Activated T-cell treated with anti-CD3 and anti-CD28 coated beads for 4 hours (primary cell): Measurements from ENCODE around the gene RNF17.
"Not testable (repeated sequence)": the region's sequence is repeated elsewhere in the genome, so short reads cannot be mapped to it uniquely, and the experiment has no call there.

ENCODE experiments used
- DNase-seq: peaks from one replicate; pipeline ENCODE4 v3.0.0-alpha.2; 2020

Gene RNF17

DNA sequence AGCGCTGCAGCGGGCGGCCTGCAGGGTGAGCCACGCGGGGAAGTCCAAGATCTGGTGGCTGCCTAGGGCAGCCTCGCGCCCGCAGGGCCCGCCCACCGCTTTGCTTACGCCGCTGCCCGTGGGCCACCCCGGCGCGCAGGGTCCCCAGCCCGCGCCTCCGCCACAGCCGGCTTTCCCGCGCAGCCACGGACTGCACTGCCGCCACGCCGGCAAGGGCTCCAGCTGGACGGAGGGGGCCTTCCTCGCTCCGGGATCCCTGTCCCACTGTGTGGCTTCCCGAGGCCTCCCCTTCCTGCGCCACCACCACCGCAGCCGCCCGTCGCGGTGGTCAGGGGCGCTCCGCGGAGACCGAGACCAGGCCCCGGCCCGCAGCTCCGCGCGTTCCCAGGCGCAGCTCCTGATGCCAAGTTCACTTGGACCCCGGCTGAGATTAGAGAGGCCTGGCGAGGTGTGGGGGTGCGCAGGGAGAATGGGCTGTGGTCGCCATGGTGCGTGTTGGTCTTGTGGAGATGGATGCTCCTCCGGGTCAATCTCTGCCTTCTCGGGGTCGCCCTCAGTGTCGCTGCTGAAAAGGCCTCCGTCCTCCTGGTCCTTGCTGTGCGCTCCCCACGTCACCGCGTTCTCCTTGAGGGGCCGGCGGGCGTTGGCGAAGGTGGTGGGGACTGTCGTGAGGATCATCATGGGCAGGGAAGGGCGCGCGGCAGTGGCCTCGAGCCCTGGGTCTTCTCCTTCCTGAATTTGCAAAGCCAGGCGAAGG is 17.9 kb upstream of the RNF17 start:
- DNase-seq: no peak

DNA sequence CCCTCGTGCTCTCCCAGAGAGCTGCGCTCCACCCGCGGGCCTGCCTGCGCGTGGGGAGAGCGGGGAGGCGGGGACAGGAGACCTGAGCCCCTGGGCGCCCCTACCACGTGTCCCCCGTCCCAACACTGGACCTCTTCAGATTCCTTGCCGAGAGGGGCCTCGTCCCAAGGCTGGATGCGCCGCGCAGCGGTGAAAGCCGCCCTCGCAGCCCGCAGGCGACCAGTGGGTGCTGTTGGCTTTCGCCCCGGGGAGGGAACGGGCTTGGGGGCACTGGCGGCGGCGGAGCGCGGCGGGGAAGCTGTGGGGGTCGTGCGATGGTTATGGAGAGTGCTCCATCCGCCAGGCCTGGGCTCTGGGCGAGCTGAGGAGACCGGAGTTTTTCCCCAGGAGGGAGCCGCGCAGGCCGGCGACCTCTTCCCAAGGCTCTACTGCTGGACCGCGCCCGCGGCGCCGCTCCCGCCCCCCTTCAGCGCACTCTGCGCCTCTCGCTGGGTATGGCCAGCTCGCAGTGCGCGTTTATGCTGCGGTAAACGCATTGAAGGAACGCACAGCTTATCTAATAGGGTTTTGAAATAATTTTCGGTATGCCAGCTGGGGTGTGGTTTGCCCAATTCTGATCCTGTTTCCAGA is 17.2 kb upstream of the RNF17 start:
- DNase-seq: no peak

DNA sequence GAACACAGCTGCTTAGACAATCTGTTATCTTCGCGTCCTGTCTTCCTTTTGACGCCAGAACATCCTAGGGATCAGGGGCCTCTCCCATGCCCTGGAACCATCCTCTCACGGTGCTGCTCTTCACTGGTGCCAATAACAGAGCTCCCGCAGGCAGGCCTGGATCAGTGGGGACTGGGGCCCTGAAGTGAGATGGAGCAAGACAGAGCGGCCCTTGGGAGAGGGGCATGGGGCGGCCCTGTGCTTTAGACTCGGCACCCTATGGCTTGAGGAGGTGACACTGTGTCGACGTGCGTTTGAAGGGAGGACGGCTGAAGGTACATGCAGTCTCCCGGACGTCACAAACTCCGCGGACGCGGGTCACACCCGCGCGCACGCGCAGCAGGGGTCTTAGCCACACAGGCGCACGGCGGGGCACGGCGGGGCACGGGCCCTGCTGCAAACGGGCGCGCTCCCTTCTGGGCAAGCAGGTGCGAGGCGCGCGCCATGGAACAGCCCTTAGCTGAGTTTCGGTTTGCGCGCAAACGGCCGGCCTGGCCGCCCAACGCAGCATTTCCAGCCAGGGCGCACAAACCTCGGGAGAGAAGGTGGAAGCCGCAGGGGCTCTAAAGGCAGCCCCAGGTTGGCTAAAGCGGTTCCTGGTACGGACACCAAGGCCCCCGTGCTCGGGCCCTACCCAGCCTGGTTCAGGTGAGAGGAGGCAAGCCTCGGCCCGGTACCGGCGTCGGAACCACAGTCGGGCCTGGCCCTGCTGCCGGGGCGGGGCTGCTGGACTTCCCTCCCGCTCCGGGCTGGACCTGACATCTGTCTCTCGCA is 16.5 kb upstream of the RNF17 start:
- no peak for DNase-seq

DNA sequence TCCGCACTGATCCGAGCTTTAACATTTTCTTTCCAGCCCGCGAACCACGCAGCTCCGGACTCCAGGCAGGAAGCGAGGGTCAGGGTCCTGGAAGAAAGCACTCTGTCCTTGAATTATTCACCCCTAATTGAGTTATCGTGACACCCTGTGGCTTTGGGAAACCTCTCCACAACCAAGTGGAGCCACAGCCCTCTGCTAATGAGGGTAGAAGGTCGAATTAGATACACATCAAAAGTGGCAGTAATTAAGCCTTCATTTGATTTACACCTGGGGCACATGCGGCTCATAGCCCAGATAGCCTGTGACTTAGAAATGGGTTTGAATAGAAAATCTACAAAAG is 15.9 kb upstream of the RNF17 start:
- DNase-seq: no peak

DNA sequence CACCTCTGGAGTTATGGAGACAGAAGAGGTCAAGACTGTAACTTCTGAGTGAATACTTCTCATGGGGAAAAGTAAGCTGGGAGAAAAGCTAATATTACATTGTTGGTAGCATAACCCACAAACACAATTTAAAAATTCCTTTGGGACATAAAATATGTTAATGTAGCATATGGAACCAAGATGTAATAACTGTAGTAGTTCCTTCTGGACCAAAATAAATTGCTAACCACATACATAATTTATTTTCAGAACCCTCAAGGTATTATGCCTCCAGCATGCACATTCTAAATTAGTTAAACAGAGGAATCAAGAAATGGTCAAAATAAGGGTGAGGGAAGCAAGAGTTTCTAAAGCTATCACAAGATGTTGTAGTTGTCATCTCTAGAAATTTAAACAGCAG is 4.8 kb upstream of the RNF17 start:
- no peak for DNase-seq

DNA sequence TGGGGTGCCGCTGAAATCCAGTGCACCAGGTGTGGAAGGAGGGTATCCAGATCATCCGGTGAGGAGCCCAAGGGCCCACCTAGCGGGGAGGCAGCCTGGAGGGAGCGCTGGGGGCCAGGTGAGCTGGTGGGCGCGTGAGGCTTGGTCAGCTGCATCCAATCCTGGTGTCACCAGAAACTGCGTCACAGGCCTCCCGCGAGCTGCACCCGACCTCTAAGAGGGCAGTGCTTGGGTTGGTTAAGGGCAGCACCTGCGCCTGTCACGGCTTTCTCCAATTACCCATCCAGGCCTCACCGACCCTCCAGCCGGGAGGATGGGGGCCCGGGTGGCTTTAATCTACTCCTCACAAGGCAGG is 284 bp downstream of the RNF17 start:
- DNase-seq: no peak

DNA sequence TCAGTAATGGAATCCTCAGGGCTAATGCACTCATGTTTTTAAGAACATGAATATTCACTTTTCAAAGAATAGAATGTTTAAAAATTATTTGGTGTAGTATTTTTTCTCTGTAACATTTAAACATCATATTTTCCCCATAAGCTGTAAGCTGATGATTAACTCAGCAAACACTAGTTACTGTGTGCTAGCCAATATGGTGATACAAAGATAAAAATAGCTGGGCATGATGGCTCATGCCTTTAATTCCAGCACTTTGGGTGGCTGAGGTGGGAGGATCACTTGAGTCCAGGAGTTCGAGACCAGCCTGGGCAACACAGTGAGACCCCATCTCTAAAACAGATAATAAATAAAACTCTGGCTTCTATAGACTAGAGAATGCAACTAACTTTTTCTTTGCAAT is 13.2 kb downstream of the RNF17 start:
- no peak for DNase-seq

DNA sequence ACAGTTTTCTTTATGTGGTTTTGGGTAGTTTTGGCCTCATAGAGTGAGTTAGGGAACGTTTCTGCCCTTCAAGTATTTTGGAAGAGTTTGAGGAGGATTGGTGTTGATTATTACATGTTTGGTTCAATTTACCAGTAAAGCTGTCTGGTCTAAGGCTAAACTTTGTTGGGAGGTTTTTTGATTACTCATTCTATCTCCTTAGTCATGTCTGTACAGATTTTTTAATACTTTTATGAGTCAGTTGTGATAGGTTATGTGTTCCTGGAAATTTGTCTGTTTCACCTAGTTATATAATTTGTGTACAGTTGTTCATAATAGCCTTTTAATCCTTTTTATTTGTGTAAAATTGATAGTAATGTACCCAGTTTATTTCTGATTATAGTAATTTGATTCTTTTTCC is 20.4 kb downstream of the RNF17 start:
- DNase-seq: no peak

DNA sequence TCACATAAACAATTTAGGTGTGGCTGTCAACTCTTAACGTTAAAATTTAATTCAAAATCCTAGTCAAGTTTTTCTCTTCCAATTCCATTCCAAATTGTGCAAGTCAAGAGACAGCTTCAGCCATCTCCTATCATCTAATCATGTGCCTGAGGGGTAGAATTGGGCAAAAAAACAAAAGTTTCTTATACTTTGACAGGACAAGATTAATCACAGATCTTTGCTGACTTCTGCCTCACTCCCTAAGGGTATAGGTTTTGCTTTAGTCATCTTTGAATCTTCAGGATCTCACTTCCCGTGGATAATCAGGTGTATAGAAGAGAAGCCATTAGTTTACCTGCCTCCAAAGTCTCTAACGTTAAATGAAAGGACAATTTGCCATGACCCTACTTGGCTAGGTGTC is 24.6 kb downstream of the RNF17 start:
- no peak for DNase-seq

DNA sequence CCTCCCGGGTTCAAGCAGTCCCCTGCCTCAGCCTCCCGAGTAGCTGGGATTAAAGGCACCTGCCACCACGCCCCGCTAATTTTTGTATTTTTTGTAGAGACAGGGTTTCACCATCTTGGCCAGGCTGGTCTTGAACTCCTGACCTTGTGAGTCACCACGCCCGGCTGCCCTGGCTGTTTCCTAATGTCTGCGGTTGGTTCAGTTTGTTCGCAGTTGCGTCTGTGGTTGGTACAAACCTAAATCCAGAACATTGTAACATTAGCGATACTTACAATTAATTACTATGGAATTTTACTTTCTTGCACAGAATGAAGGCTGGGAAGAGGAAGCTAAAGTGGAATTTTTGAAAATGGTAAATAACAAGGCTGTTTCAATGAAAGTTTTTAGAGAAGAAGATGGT is 38.1 kb downstream of the RNF17 start:
- DNase-seq: no peak

DNA sequence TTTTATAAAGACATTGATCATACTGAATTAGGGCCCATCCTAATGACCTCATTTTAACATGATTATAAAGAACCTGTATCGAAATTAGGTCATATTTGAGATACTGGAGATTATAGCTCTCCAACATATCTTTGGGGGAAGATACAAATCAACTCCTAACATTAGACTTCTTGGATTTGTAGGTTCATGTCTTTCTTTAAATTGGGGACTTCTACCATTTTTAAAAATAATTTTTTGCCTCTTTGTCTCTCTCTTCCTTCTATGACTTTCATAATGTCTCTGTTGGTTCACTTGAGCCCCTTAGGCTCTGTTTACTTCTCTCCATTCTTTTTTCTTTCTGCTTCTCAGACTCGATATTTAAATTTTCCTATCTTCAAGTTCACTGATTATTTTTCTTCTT is 57.2 kb downstream of the RNF17 start:
- DNase-seq: no peak

DNA sequence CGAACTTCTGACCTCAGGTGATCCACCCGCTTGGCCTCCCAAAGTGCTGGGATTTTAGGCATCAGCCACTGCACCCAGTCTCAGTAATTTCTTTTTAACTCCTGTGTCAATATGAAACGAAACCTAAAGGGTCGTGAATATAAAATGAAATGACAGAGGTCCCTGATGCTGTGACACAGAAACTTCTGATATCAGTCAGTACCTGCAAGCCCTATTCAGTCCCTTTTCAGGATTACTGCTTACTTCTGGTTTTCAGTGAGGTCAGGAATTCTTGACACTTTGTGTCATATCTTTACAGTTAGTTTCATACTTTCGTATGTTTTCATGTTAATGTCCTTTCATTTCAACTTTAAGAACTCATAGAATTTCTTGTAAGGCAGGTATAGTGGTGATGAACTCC is 58.7 kb downstream of the RNF17 start:
- DNase-seq: no peak

DNA sequence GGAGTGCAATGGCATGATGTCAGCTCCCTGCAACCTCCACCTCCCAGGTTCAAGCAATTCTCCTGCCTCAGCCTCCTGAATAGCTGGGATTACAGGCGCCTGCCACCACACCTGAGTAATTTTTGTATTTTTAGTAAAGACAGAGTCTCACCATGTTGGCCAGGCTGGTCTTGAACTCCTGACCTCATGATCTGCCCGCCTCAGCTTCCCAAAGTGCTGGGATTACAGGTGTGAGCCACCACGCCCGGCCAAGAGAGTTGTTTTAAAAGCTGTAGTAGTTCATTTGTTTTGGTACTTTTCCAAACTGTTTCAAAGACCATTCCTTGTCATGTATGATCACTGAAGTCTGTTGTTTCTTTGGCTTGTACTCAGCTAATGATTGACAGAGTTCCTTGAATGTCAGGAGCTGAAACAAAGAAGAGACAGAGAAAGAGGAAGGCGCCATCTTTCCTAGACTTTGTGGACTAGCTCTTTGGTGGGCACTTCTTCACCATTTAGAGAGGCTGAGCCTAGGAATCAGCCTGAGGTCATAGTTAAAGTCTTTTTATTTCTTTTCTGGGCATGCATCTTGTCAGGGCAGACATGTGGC is 59.2 kb downstream of the RNF17 start:
- DNase-seq: not testable (repeated sequence)

DNA sequence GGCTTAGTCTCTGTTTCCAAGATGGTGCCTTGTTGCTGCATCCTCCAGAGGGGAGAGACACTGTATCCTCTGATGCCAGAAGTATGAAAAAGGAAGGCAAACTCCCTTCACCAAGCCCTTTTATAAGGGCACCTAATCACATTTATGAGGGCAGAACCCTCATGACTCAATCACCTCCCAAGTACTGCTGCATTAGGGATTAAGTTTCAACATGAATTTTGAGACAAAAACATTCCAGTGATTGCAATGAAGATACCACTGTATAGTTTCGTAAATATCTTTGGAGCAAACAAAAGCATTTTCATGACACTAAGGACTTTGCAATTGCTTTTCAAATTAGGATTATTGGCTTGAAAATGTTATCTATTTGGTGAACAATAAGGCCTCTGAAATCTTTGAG is 63.8 kb downstream of the RNF17 start:
- DNase-seq: no peak

DNA sequence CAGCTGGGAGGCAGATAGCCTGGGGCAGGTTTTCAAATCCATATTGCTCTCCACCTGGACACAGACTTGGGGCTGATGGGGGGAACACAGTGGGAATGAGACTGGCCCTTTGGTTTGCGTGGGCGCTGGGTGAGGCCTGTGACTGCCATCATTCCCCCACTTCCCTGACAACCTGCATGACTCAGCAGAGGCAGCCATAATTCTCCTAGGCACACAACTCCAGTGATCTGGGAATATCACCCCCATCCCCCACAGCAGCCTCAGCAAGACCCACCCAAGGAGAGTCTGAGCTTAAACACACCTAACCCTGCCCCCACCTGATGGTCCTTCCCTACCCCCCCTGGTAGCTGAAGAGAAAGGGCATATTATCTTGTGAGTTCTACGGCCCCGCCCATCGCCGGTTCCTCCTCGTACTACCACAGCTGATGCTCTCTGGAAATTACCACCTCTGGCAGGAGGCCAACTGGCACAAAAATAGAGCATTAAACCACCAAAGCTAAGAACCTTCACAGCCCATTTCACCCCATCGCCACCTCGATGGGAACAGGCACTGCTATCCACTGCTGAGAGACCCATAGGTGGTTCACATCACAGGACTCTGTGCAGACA is 71.0 kb downstream of the RNF17 start:
- no peak for DNase-seq

DNA sequence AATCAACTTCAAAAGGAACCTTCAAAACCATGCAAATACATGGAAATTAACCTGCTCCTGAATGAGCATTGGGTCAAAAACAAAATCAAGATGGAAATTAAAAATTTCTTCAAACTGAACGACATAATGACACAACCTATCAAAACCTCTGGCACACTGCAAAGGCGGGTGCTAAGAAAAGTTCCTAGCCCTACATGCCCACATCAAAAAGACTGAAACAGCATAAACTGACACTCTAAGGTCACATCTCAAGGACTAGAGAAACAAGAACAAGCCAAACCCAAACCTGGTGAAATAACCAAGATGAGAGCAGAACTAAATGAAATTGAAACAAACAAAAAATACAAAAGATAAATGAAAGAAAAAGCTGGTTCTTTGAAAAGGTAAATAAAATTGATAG is 73.6 kb downstream of the RNF17 start:
- DNase-seq: not testable (repeated sequence)

DNA sequence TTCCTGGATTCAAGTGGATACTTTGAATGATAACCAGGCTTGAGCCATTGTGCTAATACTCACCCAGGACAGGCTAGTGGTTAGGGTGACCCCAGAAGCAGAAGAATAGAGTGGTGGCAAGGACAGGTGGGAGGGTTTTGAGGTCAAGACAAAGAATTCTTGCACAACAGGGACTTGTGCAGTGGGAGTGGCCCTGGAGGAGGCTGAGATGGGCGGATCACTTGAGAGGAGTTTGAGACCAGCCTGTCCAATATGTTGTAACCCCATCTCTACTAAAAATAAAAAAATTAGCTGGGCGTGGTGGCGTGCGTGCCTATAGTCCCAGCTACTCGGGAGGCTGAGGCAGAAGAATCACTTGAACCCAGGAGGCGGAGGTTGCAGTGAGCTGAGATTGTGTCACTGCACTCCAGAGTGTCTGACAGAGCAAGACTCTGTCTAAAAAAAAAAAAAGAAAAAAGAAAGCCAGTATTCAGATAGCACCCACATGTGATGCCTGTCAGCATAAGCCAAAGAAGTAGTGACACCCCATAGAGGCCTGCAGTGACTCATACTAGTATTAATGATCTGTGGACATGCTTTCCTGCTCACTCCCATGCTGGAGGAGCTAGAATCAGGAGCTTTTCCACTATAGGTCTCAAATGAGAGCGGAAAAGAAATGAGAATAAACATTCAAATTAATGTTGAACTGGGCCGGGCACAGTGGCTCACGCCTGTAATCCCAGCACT is 78.7 kb downstream of the RNF17 start:
- DNase-seq: no peak

DNA sequence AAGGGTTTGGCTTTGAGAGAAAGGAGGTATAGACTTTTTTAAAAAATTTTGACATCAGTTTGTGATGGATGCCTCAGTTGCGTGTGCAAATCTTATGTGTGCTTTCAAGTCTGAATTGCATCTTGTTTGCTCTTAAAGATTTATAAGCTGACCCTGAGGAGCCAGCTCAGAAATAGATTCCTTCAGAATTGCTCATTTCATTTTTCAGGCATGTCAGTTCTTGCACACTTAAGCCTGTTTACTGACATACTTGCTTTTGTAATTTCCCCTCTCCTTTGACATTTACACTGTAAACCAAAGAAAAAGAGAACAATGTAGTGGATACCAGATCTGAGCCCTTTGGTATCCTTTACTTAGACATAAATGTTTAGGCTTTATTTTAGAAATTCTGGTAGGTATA is 87.6 kb downstream of the RNF17 start:
- DNase-seq: no peak

DNA sequence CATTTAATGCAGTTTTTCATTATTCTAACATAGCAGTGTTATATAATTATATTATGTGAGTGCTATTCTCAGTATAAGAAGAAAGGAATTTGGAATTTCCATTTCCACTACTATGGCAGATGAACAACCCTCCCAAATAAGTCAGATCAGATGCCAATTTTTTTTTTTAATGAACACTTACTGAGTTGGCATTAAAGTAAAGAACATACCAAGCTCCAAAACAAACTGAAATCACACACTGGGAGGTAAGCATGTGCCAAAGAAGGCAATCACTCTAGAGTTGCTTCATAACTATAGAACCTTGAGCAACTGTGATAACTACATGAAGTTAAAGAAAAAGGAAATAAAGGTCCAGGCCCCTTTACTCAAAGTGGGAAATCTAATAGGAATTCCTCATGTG is 90.3 kb downstream of the RNF17 start:
- no peak for DNase-seq

DNA sequence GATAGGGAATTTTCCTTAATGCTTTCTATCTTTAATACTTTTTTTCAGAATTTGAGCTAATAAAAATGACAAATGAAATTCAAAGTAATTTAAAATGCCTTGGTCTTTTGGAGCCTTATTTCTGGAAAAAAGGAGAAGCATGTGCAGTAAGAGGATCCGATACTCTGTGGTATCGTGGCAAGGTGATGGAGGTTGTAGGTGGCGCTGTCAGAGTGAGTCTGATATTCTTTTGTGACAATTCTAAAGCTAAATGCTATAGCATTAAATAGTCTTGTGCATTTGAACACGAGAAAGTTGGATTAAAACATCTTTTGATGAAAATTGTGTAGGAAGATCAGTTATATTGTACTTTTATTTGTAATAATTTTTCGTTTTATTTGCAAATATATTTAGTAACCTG is 95.0 kb downstream of the RNF17 start:
- DNase-seq: no peak

DNA sequence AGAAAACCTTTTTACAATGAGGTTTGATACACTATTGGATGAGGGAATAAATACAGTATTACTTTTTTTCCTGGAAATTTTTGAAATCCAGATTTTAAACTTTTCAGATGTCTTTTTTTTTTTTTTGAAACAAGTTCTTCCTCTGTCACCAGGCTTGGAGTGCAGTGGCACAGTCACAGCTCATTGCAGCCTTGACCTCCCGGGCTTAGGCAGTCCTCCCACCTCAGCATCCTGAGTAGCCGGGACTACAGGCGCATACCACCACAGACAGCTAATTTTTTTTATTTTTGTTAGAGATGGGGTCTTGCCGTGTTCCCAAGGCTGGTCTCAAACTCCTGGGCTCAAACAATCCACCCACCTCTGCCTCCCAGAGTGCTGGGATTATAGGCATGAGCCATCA is 96.8 kb downstream of the RNF17 start:
- DNase-seq: no peak

DNA sequence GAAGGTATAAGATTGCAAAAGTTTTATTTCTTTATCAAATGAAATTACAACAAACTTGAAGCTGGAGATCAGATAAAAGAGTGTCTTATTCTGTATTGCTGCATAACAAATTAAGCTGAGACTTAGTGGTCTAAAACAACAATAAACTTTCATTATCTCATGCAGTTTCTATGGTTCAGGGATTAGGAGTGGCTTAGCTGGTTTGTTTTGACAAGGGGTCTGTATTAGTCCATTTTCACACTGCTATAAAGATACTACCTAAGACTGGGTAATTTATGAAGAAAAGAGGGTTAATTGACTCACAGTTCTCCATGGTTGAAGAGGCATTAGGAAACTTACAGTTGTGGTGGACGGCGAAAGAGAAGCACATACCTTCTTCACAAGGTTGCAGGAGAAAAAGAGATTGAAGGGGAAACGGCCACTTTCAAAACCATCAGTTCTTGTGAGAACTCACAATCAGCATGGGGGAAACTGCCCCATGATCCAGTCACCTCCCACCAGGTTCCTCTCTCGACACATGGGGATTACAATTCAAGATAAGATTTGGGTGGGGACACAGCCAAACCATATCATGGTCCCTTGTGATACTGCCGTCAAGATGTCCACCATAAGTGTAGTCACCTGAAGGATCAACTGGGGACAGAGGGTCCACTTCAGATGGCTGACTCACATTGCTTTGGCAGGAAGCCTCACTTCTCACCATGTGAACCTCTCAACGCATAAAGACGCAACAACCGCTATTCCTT is 97.8 kb downstream of the RNF17 start:
- DNase-seq: no peak
